Uterus (tissue), 4 donors: ENCODE measurements around the gene SLC16A3. TPM values are rescaled to one million over a fixed set of nuclear protein-coding genes. Genes with fewer than 3 reads are reported as not detected.
"Not testable (repeated sequence)": the region's sequence is repeated elsewhere in the genome, so short reads cannot be mapped to it uniquely, and the experiment has no call there.

Experiments used
- DNase-seq, 2 donors: peaks; one replicate each; pipeline ENCODE4 v3.0.0-alpha.2; 2019 to 2020
- H3K27ac ChIP-seq, 2 donors: fragments of 200-600 bp; sonication (generic); 1 replicate in 1 of 2; 2 replicates in 1 of 2; pipeline ENCODE4 v1.5.1; 2016 to 2018
- H3K27me3 ChIP-seq, 2 donors: fragments of 200-600 bp; sonication (generic); one replicate each; pipeline ENCODE4 v1.5.1; 2018 to 2019; ENCODE audit warnings: control low read depth in 1 of 2
- H3K36me3 ChIP-seq, 2 donors: fragments of 200-600 bp; sonication (generic); one replicate each; pipeline ENCODE4 v1.5.1; 2019; ENCODE audit warnings: control low read depth in 1 of 2
- H3K4me1 ChIP-seq, 2 donors: fragments of 200-600 bp; sonication (generic); one replicate each; pipeline ENCODE4 v1.5.1; 2018 to 2019; ENCODE audit warnings: control low read depth in 1 of 2
- H3K4me3 ChIP-seq, 2 donors: fragments of 200-600 bp; sonication (generic); 1 replicate in 1 of 2; 2 replicates in 1 of 2; pipeline ENCODE4 v1.5.1; 2018 to 2019; ENCODE audit warnings: mild to moderate bottlenecking in 1 of 2
- H3K9me3 ChIP-seq, 2 donors: fragments of 200-600 bp; sonication (generic); one replicate each; pipeline ENCODE4 v1.5.1; 2019; ENCODE audit warnings: control low read depth in 1 of 2
- CTCF ChIP-seq, 4 experiments: fragments of 200-600 bp in 2 of 4; fragments of 450-650 bp in 2 of 4; sonication (generic) in 2 of 4; IDR thresholded peaks; one replicate each; pipeline ENCODE4 v1.5.1; 2016 to 2019; ENCODE audit warnings: antibody characterized with exemption in 4 of 4, mild to moderate bottlenecking in 2 of 4, moderate library complexity in 1 of 4
- POLR2A ChIP-seq, 2 donors: fragments of 450-650 bp; IDR thresholded peaks; one replicate each; pipeline ENCODE4 v1.6.1; 2016; ENCODE audit warnings: antibody characterized with exemption in 2 of 2, mild to moderate bottlenecking in 1 of 2, moderate library complexity in 1 of 2
- intact Hi-C: fragments of 100-400 bp; cut with DNase I; formaldehyde crosslinking; loops from one replicate; pipeline ENCODE4 v1.15.1; 2023; ENCODE audit warnings: low total_unique reads
- total RNA-seq, 4 donors: library from RNA; depleted of rRNA in 3 of 4; stranded (reverse); fragments of >200 nt in 3 of 4; gene quantifications; one replicate each; pipeline versions ENCODE4 v1.1.0 to v1.2.4, GENCODE V29; 2014 to 2023
- donor health status: DM: yes; HTN: yes; CAD: no.

SLC16A3 gene
- total RNA-seq, 4 donors from 2014 or later, result 1.5 to 28.6 (median 12.2) TPM

- no peaks in the 10 kb centered on the region for H3K9me3 ChIP-seq
- H3K4me1 ChIP-seq, result no peaks in the 10 kb centered on the region
- intact Hi-C loops, result no loop called here
- DNase-seq, result no peak
- no peak for TF ChIP-seq CTCF (IDR thresholded peaks at IDR 0.05)
- H3K27me3 ChIP-seq, result no peaks in the 10 kb centered on the region
- H3K4me3 ChIP-seq, result no peak overlapping the region
- peak overlapping the region in 1 of 2 donors; percentile 2 for H3K27ac ChIP-seq
- H3K36me3 ChIP-seq, result no peaks in the 10 kb centered on the region
These were observed 29.7 kb downstream of the SLC16A3 start for GRCh38 chr17:82258555-82258954.

GRCh38 chr17:82259972-82260961 is 31.4 kb downstream of the SLC16A3 start:
- H3K9me3 ChIP-seq, DNase-seq, H3K27ac ChIP-seq, intact Hi-C loops, H3K36me3 ChIP-seq, H3K4me1 ChIP-seq, H3K27me3 ChIP-seq, H3K4me3 ChIP-seq: not testable (repeated sequence)

GRCh38 chr17:82262344-82262743 is 33.5 kb downstream of the SLC16A3 start:
- Histone ChIP-seq H3K9me3 (no peaks in the 10 kb centered on the region), H3K27me3 (no peaks in the 10 kb centered on the region), H3K4me3 (no peak overlapping the region), H3K4me1 (no peaks in the 10 kb centered on the region), H3K27ac (no peak overlapping the region), H3K36me3 (no peaks in the 10 kb centered on the region)
- intact Hi-C loops, result no loop called here
- TF ChIP-seq POLR2A (IDR thresholded peaks at IDR 0.05) (no peak), CTCF (IDR thresholded peaks at IDR 0.05) (no peak)
- no peak for DNase-seq

- Histone ChIP-seq H3K36me3 (no peaks in the 10 kb centered on the region), H3K9me3 (no peaks in the 10 kb centered on the region), H3K4me1 (peaks cover 5 to 7% of the 10 kb centered on the region in 2 donors), H3K27me3 (no peaks in the 10 kb centered on the region), H3K4me3 (no peak overlapping the region), H3K27ac (no peak overlapping the region)
- TF ChIP-seq CTCF (IDR thresholded peaks at IDR 0.05), result no peak
- TF ChIP-seq POLR2A (IDR thresholded peaks at IDR 0.05), result no peak
- intact Hi-C loops, result no loop called here
- no peak for DNase-seq
These were observed 34.8 kb downstream of the SLC16A3 start for GRCh38 chr17:82263641-82264040.

- Histone ChIP-seq H3K27me3 (no peaks in the 10 kb centered on the region), H3K4me1 (peaks cover 5 to 15% of the 10 kb centered on the region in 2 donors), H3K4me3 (no peak overlapping the region), H3K27ac (peak overlapping the region; percentile 73 to 77), H3K9me3 (no peaks in the 10 kb centered on the region), H3K36me3 (no peaks in the 10 kb centered on the region)
- intact Hi-C loops, result no loop called here
- DNase-seq, result no peak
- TF ChIP-seq CTCF (IDR thresholded peaks at IDR 0.05) (no peak), POLR2A (IDR thresholded peaks at IDR 0.05) (no peak)
These were observed 37.3 kb downstream of the SLC16A3 start for GRCh38 chr17:82266142-82266541.
